Stromal cell of bone marrow (primary cell): ENCODE data around the gene GNAT2.
"Not testable (repeated sequence)": the region's sequence is repeated elsewhere in the genome, so short reads cannot be mapped to it uniquely, and the experiment has no call there.

Experiments used
- DNase-seq: peaks from one replicate; pipeline ENCODE4 v3.0.0-alpha.2; 2012; ENCODE audit warnings: low read depth

The GNAT2 gene

GRCh38 chr1:109619576-109620400 is at the start of gene GNAT2, which contains the start of gene AMPD2:
GNAT2 (minus strand) TSS chr1:109619616; CDS start chr1:109612870, 6,746 bp downstream.
AMPD2 (plus strand) TSS chr1:109619837; CDS start chr1:109621176, 1,339 bp downstream.
- peak; percentile 74 for DNase-seq

- no peak for DNase-seq
These were observed 48.8 kb upstream of the GNAT2 start for GRCh38 chr1:109668123-109668775.

GRCh38 chr1:109667452-109668122 is 48.2 kb upstream of the GNAT2 start, which contains the start of gene GSTM2:
GSTM2 (plus strand) TSS chr1:109668057; CDS start chr1:109668116, 59 bp downstream.
- peak; percentile 86 for DNase-seq

GRCh38 chr1:109664671-109665070 is 45.3 kb upstream of the GNAT2 start:
- no peak for DNase-seq

- DNase-seq: no peak
These were observed 42.0 kb upstream of the GNAT2 start for GRCh38 chr1:109661391-109661790.

- not testable (repeated sequence) for DNase-seq
These were observed 41.2 kb upstream of the GNAT2 start for GRCh38 chr1:109660691-109661026.

GRCh38 chr1:109659997-109660690 is 40.7 kb upstream of the GNAT2 start:
- no peak for DNase-seq

GRCh38 chr1:109659145-109659544 is 39.7 kb upstream of the GNAT2 start:
- no peak for DNase-seq

- DNase-seq: no peak
These were observed 39.2 kb upstream of the GNAT2 start for GRCh38 chr1:109658533-109659042.

- no peak for DNase-seq
These were observed 38.6 kb upstream of the GNAT2 start for GRCh38 chr1:109657970-109658369.

- DNase-seq: no peak
These were observed 38.0 kb upstream of the GNAT2 start for GRCh38 chr1:109657395-109657794.

- DNase-seq: peak; percentile 67
These were observed 36.5 kb upstream of the GNAT2 start, which contains the start of gene GSTM4 for GRCh38 chr1:109655615-109656519. GSTM4 (plus strand) TSS chr1:109656099; CDS start chr1:109656390, 291 bp downstream.

- no peak for DNase-seq
These were observed 35.1 kb upstream of the GNAT2 start for GRCh38 chr1:109654519-109654918.

- no peak for DNase-seq
These were observed 33.9 kb upstream of the GNAT2 start for GRCh38 chr1:109653306-109653705.

GRCh38 chr1:109652402-109652801 is 33.0 kb upstream of the GNAT2 start:
- no peak for DNase-seq

- DNase-seq: no peak
These were observed 31.2 kb upstream of the GNAT2 start for GRCh38 chr1:109650609-109651008.

GRCh38 chr1:109649491-109649914 is 30.1 kb upstream of the GNAT2 start:
- DNase-seq: peak; percentile 25

GRCh38 chr1:109644670-109645069 is 25.3 kb upstream of the GNAT2 start:
- DNase-seq: no peak

GRCh38 chr1:109643385-109644230 is 24.2 kb upstream of the GNAT2 start:
- peak; percentile 44 for DNase-seq

- no peak for DNase-seq
These were observed 23.2 kb upstream of the GNAT2 start for GRCh38 chr1:109642626-109643025.
